BLaER1 treated with 17β-estradiol and CSF1 and Interleukin-3, amounts not matched to agents 10 nM and 100 nM (cell line): Measurements from ENCODE around the gene TBPL1.
"Not testable (repeated sequence)": the region's sequence is repeated elsewhere in the genome, so short reads cannot be mapped to it uniquely, and the experiment has no call there.

Experiments
- H3K27ac ChIP-seq, 11 experiments: shearing (Covaris generic); formaldehyde crosslinking; 2 replicates each; pipeline ENCODE4 v1.8.1; 2022
- H3K27me3 ChIP-seq, 11 experiments: shearing (Covaris generic); formaldehyde crosslinking; 2 replicates each; pipeline ENCODE4 v1.8.1; 2022
- H3K36me3 ChIP-seq, 11 experiments: shearing (Covaris generic); formaldehyde crosslinking; 2 replicates each; pipeline ENCODE4 v1.8.1; 2022
- H3K4me1 ChIP-seq, 10 experiments: shearing (Covaris generic); formaldehyde crosslinking; 2 replicates each; pipeline ENCODE4 v1.8.1; 2022
- H3K4me2 ChIP-seq, 11 experiments: shearing (Covaris generic); formaldehyde crosslinking; 2 replicates each; pipeline ENCODE4 v1.8.1; 2022
- H3K4me3 ChIP-seq, 10 experiments: shearing (Covaris generic); formaldehyde crosslinking; 2 replicates each; pipeline ENCODE4 v1.8.1; 2022
- H3K9ac ChIP-seq, 11 experiments: shearing (Covaris generic); formaldehyde crosslinking; 2 replicates each; pipeline ENCODE4 v1.8.1; 2022
- H3K9me3 ChIP-seq, 11 experiments: shearing (Covaris generic); formaldehyde crosslinking; replicated peaks in 1 of 11; 2 replicates each; pipeline ENCODE4 v1.8.1; 2022
- H4K20me1 ChIP-seq, 11 experiments: shearing (Covaris generic); formaldehyde crosslinking; 2 replicates each; pipeline ENCODE4 v1.8.1; 2022
- Cebpa-rat ChIP-seq, 11 experiments: shearing (Covaris generic); IDR thresholded peaks; 2 replicates each; pipeline ENCODE4 v1.8.1; 2022

Gene TBPL1

GRCh38 chr6:133966654-133967329 is 13.8 kb downstream of the TBPL1 start:
- Histone ChIP-seq H3K27ac (peak overlapping the region in 1 of 11 experiments; percentile 3; a peak in 2 of 22 replicates), H4K20me1 (peaks cover 3 to 90% (median 61%) of the 10 kb centered on the region in 11 experiments; a peak in 16 of 22 replicates), H3K27me3 (no peaks in the 10 kb centered on the region), H3K4me2 (peak overlapping the region in 9 of 11 experiments; percentile 1 to 57 (median 35); a peak in 16 of 22 replicates), H3K9ac (no peak overlapping the region), H3K4me1 (peaks cover 14 to 37% (median 25%) of the 10 kb centered on the region in 10 experiments), H3K4me3 (no peak overlapping the region), H3K36me3 (peaks cover 0 to 17% (median 4%) of the 10 kb centered on the region in 11 experiments; a peak in 9 of 22 replicates), H3K9me3 (peaks cover 0 to 11% (median 2%) of the 10 kb centered on the region in 11 experiments; a peak in 6 of 22 replicates)
- no peak for TF ChIP-seq Cebpa-rat (IDR thresholded peaks at IDR 0.05)

- peaks cover 14 to 39% (median 25%) of the 10 kb centered on the region in 10 experiments for H3K4me1 ChIP-seq
- H3K9me3 ChIP-seq: peaks cover 0 to 10% (median 0%) of the 10 kb centered on the region in 11 experiments; a peak in 4 of 22 replicates
- H3K27me3 ChIP-seq: no peaks in the 10 kb centered on the region
- peak overlapping the region in 5 of 11 experiments; percentile 27 to 57 (median 32); a peak in 8 of 22 replicates for H3K4me2 ChIP-seq
- H3K4me3 ChIP-seq: no peak overlapping the region
- TF ChIP-seq Cebpa-rat (IDR thresholded peaks at IDR 0.05): no peak
- peaks cover 0 to 17% (median 4%) of the 10 kb centered on the region in 11 experiments; a peak in 9 of 22 replicates for H3K36me3 ChIP-seq
- peak overlapping the region in 1 of 11 experiments; percentile 3; a peak in 1 of 22 replicates for H3K27ac ChIP-seq
- peaks cover 5 to 89% (median 58%) of the 10 kb centered on the region in 11 experiments; a peak in 17 of 22 replicates for H4K20me1 ChIP-seq
- H3K9ac ChIP-seq: no peak overlapping the region
Measured at GRCh38 chr6:133967347-133967746, 14.3 kb downstream of the TBPL1 start.

DNA sequence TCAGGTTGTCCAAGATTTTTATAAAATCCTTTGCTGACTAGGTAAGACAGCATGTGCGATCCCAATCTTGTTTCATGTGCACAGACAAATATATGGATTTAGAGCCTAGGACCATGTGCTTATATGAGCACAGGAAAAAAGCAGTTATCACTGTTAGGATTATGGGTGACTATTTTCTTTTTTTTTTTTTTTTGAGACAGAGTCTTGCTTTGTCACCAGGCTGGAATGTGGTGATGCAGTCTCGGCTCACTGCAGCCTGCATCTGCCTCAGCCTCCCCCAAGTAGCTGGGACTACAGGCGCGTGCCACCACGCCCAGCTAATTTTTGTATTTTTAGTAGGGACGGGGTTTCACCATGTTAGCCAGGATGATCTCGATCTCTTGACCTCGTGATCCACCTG is 14.8 kb downstream of the TBPL1 start:
- H3K9me3 ChIP-seq, H3K9ac ChIP-seq, H3K4me2 ChIP-seq, H3K27ac ChIP-seq, H3K4me3 ChIP-seq, H3K27me3 ChIP-seq: not testable (repeated sequence)
- H3K36me3 ChIP-seq: peaks cover 0 to 16% (median 4%) of the 10 kb centered on the region in 11 experiments; a peak in 9 of 22 replicates
- peaks cover 17 to 44% (median 28%) of the 10 kb centered on the region in 10 experiments for H3K4me1 ChIP-seq
- H4K20me1 ChIP-seq: peaks cover 9 to 89% (median 59%) of the 10 kb centered on the region in 11 experiments; a peak in 17 of 22 replicates

DNA sequence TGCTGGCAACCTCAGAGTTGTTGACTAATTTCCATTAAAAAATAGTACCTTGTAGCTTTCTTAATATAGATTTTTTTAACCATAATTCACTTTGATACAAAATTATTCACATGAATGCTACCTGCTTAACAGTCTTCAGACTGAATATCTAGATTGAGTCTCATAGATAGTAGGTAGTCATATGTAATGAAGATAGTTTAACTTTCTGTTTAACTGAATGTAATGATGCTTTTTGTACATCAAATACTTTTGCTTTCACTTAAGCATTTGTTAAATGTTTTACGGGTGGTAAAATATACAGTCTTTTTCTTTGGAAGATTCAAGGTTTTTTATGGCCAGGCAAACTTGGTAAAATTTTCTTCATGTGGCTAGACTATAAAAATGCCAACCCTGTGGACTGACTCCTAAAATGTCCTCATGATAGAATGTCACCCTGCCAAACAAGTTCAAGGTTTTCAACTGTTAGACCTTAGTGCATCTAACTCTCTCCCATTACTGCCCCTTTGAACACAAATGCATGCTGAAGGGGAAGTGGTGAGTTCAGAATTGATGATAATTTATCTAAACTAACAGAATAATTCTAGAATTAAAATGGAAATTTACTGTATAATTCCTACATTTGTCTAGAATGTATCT is 16.4 kb downstream of the TBPL1 start:
- H3K4me3 ChIP-seq: no peak overlapping the region
- H3K36me3 ChIP-seq: peaks cover 0 to 9% (median 4%) of the 10 kb centered on the region in 11 experiments; a peak in 6 of 22 replicates
- H3K9me3 ChIP-seq: no peaks in the 10 kb centered on the region
- no peak overlapping the region for H3K4me2 ChIP-seq
- H3K27me3 ChIP-seq: no peaks in the 10 kb centered on the region
- no peak overlapping the region for H3K27ac ChIP-seq
- no peak overlapping the region for H3K9ac ChIP-seq
- peaks cover 17 to 56% (median 33%) of the 10 kb centered on the region in 10 experiments for H3K4me1 ChIP-seq
- H4K20me1 ChIP-seq: peaks cover 11 to 92% (median 64%) of the 10 kb centered on the region in 11 experiments; a peak in 17 of 22 replicates
- TF ChIP-seq Cebpa-rat (IDR thresholded peaks at IDR 0.05): no peak

GRCh38 chr6:133969921-133970295 is 16.9 kb downstream of the TBPL1 start:
- H3K4me1 ChIP-seq: peaks cover 17 to 53% (median 31%) of the 10 kb centered on the region in 10 experiments
- H3K36me3 ChIP-seq: peaks cover 0 to 9% (median 4%) of the 10 kb centered on the region in 11 experiments; a peak in 7 of 22 replicates
- no peak overlapping the region for H3K4me3 ChIP-seq
- no peaks in the 10 kb centered on the region for H3K9me3 ChIP-seq
- H3K27me3 ChIP-seq: no peaks in the 10 kb centered on the region
- peaks cover 11 to 91% (median 66%) of the 10 kb centered on the region in 11 experiments; a peak in 16 of 22 replicates for H4K20me1 ChIP-seq
- no peak overlapping the region for H3K27ac ChIP-seq
- TF ChIP-seq Cebpa-rat (IDR thresholded peaks at IDR 0.05): no peak
- H3K9ac ChIP-seq: no peak overlapping the region
- no peak overlapping the region for H3K4me2 ChIP-seq

- H3K27me3 ChIP-seq: no peaks in the 10 kb centered on the region
- peaks cover 10 to 84% (median 62%) of the 10 kb centered on the region in 11 experiments; a peak in 15 of 22 replicates for H4K20me1 ChIP-seq
- H3K9me3 ChIP-seq: no peaks in the 10 kb centered on the region
- H3K4me2 ChIP-seq: no peak overlapping the region; a peak in 1 of 22 replicates
- H3K9ac ChIP-seq: no peak overlapping the region
- H3K4me1 ChIP-seq: peaks cover 9 to 34% (median 14%) of the 10 kb centered on the region in 10 experiments; a peak in 19 of 20 replicates
- no peak for TF ChIP-seq Cebpa-rat (IDR thresholded peaks at IDR 0.05)
- H3K27ac ChIP-seq: no peak overlapping the region
- peaks cover 0 to 9% (median 0%) of the 10 kb centered on the region in 11 experiments; a peak in 7 of 22 replicates for H3K36me3 ChIP-seq
- no peak overlapping the region for H3K4me3 ChIP-seq
Measured at GRCh38 chr6:133971861-133972260, 18.8 kb downstream of the TBPL1 start.

DNA sequence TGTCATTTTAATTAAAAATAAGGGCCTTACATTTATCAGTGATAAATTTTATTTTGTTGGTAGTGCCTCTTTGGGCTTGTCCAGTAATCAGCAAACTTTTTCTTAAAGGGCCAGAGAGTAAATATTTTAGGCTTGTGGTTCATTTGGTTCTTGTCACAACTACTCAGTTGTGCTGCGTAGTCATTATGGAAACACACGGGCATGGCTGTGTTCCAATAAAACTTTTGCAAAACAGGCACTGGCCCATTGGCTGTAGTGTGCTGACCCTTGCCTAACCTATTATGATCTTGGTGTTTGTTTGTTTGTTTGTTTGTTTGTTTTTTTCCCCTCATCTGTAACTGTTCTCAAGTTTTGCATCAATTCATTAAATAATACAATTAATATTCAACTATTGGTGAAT is 19.4 kb downstream of the TBPL1 start:
- no peak overlapping the region for H3K4me3 ChIP-seq
- no peak overlapping the region for H3K27ac ChIP-seq
- H3K4me1 ChIP-seq: peaks cover 4 to 33% (median 13%) of the 10 kb centered on the region in 10 experiments; a peak in 14 of 20 replicates
- peaks cover 0 to 9% (median 0%) of the 10 kb centered on the region in 11 experiments; a peak in 7 of 22 replicates for H3K36me3 ChIP-seq
- no peak for TF ChIP-seq Cebpa-rat (IDR thresholded peaks at IDR 0.05)
- peaks cover 7 to 82% (median 59%) of the 10 kb centered on the region in 11 experiments; a peak in 15 of 22 replicates for H4K20me1 ChIP-seq
- H3K27me3 ChIP-seq: no peaks in the 10 kb centered on the region
- no peak overlapping the region; a peak in 1 of 22 replicates for H3K4me2 ChIP-seq
- no peaks in the 10 kb centered on the region for H3K9me3 ChIP-seq
- no peak overlapping the region for H3K9ac ChIP-seq

DNA sequence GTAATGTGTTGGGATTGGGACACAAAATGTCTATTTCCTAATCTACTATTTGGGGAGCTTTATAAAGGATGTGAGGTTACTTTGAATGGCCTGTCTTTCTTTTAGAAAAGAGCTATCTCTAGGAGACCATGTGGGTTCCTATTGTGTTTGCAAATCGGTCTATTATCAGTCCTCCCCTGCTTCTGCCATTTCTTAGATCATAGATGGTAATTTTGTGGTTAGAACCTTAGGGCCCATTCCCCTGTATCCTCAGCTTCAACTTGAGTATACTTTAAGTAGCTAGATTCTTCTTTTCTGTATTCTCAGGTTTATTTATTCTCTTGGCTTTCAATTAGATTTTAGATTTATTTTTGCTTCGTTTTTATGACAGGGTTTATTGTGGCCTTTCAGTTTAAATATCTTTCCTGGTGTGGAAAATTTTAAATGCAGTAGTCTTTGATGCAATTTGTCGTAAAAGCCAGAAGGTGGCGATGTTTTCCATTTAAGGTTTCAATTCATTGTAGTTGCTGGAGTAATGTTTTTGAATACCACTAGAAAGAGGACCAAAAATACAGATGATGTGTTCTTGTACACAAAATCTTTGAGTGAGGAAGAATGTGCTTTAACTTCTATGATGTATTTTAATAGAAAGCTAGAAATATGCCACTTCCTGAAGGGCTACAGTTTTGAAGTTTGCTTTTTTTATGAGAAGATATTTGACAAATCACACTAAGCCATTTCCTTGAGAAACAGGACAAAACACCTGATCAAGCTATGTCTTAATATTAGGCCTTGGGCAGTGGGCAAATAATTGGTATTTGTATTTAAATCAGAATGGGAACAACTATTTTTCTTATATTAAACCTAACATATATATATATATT is 20.3 kb downstream of the TBPL1 start:
- H3K4me2 ChIP-seq: peak overlapping the region in 1 of 11 experiments; percentile 8; a peak in 1 of 22 replicates
- no peak for TF ChIP-seq Cebpa-rat (IDR thresholded peaks at IDR 0.05)

More for the DNA sequence above, 20.3 kb downstream of the TBPL1 start:
- Histone ChIP-seq H3K27ac (peak overlapping the region in 1 of 11 experiments; percentile 18; a peak in 1 of 22 replicates), H4K20me1 (peaks cover 0 to 87% (median 60%) of the 10 kb centered on the region in 11 experiments; a peak in 15 of 22 replicates), H3K27me3 (no peaks in the 10 kb centered on the region), H3K4me3 (no peak overlapping the region), H3K4me1 (peaks cover 3 to 42% (median 21%) of the 10 kb centered on the region in 10 experiments; a peak in 16 of 20 replicates), H3K36me3 (peaks cover 0 to 9% (median 0%) of the 10 kb centered on the region in 11 experiments; a peak in 7 of 22 replicates), H3K9me3 (no peaks in the 10 kb centered on the region), H3K9ac (no peak overlapping the region)
